Astrocyte (in vitro differentiated cells and primary cell): ENCODE measurements around the gene TRPC4AP.

ENCODE experiments used
- EZH2 ChIP-seq: IDR thresholded peaks from 2 replicates; pipeline ENCODE4 v1.6.1; 2012; ENCODE audit warnings: mild to moderate bottlenecking, low read length, inconsistent platforms; ENCODE audit not compliant: insufficient read depth
- TF ChIP-seq, protein P1 (sequence below): IDR thresholded peaks from 2 replicates; pipeline ENCODE4 v1.5.1; 2011; ENCODE audit warnings: low read depth, mild to moderate bottlenecking, inconsistent platforms, low read length, moderate library complexity; ENCODE audit not compliant: insufficient read depth

DNA sequence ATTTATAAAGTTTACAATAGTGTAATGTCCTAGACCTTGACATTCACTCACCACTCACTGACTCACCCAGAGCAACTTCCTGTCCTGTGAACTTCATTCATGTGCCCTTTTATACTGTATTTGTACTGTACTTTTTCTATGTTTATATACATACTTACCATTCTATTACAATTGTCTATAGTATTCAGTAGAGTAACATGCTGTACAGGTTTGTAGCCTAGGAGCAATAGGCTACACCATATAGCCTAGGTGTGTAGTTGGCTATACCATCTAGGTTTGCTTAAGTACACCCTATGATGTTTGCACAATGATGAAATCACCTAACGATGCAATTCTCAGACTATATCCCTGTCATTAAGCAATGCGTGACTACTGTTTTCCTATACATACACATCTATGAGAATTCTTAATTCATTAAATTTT lies 37.1 kb upstream of the TRPC4AP start:
- no peak for TF ChIP-seq EZH2
- TF ChIP-seq, protein P1, sequence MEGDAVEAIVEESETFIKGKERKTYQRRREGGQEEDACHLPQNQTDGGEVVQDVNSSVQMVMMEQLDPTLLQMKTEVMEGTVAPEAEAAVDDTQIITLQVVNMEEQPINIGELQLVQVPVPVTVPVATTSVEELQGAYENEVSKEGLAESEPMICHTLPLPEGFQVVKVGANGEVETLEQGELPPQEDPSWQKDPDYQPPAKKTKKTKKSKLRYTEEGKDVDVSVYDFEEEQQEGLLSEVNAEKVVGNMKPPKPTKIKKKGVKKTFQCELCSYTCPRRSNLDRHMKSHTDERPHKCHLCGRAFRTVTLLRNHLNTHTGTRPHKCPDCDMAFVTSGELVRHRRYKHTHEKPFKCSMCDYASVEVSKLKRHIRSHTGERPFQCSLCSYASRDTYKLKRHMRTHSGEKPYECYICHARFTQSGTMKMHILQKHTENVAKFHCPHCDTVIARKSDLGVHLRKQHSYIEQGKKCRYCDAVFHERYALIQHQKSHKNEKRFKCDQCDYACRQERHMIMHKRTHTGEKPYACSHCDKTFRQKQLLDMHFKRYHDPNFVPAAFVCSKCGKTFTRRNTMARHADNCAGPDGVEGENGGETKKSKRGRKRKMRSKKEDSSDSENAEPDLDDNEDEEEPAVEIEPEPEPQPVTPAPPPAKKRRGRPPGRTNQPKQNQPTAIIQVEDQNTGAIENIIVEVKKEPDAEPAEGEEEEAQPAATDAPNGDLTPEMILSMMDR = no peak
